AG09309 (cell line): Measurements from ENCODE around the gene MKLN1.
"Not testable (repeated sequence)": the region's sequence is repeated elsewhere in the genome, so short reads cannot be mapped to it uniquely, and the experiment has no call there.

Experiments
- DNase-seq: peaks from one replicate; pipeline ENCODE4 v3.0.0-alpha.2; 2010; ENCODE audit warnings: low read depth
- H3K4me3 ChIP-seq: 2 replicates; pipeline ENCODE4 v1.5.1; 2011; ENCODE audit warnings: mild to moderate bottlenecking, low read depth, low read length, moderate library complexity; ENCODE audit not compliant: control insufficient read depth
- CTCF ChIP-seq: IDR thresholded peaks from 2 replicates; pipeline ENCODE4 v1.5.1; 2011; ENCODE audit warnings: mild to moderate bottlenecking, low read depth, low read length, inconsistent platforms; ENCODE audit not compliant: insufficient read depth, control insufficient read depth; ENCODE audit errors: missing control alignments

MKLN1 gene

DNA sequence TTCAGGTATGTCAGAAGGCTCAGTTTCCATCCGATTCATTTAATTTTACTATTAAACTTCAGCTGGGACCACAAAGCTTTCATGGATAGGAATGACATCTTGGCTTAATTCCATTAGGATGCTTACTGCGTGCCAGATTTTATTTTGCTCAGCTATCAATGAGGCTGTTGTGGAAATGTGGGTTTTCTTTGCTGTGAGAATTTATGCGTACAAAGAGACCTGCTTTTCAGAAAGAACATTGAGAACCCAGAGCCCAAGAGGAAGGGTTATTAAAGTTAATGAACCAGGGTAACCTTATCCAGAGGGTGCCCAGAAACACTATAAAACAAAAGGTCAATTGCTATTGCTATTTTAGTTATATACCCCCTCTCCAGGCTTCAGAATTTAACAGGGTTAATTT lies 98.3 kb downstream of the MKLN1 start:
- DNase-seq: no peak
- TF ChIP-seq CTCF: no peak
- H3K4me3 ChIP-seq: no peak overlapping the region

GRCh38 chr7:131430826-131431225 lies 103.2 kb downstream of the MKLN1 start:
- not testable (repeated sequence) for H3K4me3 ChIP-seq, DNase-seq

GRCh38 chr7:131431289-131431688 lies 103.6 kb downstream of the MKLN1 start:
- DNase-seq: peak; percentile 35
- no peak for TF ChIP-seq CTCF
- H3K4me3 ChIP-seq: no peak overlapping the region

DNA sequence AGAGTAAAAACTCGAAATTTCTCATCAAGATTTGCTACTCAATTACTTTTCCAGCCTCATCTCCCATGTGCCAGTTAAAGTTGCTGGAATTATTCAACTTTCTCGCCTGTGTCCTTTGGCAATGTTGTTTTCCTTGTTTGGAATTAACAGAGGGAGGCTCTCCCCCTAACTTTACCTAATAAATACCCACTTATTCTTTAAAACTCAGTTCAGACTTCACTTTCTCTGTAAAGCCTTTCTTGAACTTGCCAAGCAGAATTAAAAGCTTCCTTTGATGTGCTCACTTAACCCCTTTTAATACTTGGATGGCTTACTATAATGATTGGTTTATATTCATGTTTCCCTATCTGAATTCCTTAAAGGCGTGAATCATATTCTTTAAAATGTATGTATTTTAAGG lies 104.1 kb downstream of the MKLN1 start:
- no peak for TF ChIP-seq CTCF
- H3K4me3 ChIP-seq: no peak overlapping the region
- DNase-seq: no peak

DNA sequence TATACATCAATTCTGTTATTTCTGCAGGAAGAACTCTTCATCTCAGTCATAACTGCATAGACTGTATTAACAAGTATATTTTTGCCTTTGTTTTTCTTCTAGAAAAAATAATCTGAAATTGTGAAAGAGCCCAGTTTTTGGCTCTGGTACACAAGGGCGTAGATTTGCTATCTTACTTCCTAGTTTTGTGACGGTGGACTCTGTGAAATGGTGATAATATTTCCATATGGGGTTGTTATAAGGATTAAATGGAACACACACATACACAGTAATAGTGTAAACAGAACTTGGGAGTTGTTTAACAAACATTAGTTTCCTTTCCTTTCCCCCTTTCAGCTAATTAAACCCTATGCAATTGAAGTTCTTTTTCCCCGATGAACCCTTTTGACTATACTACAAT lies 108.7 kb downstream of the MKLN1 start:
- H3K4me3 ChIP-seq: no peak overlapping the region
- DNase-seq: no peak
- no peak for TF ChIP-seq CTCF

- DNase-seq: no peak
- no peak overlapping the region for H3K4me3 ChIP-seq
- TF ChIP-seq CTCF: no peak
These were observed 111.3 kb downstream of the MKLN1 start for GRCh38 chr7:131438969-131439368.

GRCh38 chr7:131443496-131443895 lies 115.8 kb downstream of the MKLN1 start:
- TF ChIP-seq CTCF: no peak
- no peak overlapping the region for H3K4me3 ChIP-seq
- DNase-seq: no peak
